Motor neuron (in vitro differentiated cells): ENCODE results near the gene ENO3. TPM values are rescaled to one million over a fixed set of nuclear protein-coding genes. Genes with fewer than 3 reads are reported as not detected.

Experiments
- ATAC-seq, 8 experiments: fragments of 200-7000 bp; cut with Tn5 transposase; replicated peaks in 6 of 8; 2 replicates each; pipeline ENCODE4 v1.8.0; 2021; ENCODE audit warnings: mild to moderate bottlenecking in 8 of 8, moderate library complexity in 8 of 8
- H3K27ac ChIP-seq, 2 donors: fragments of 250-450 bp; sonication (Bioruptor Pico); 2 replicates each; pipeline ENCODE4 v1.9.0; 2021; ENCODE audit warnings: antibody characterized with exemption in 2 of 2, mild to moderate bottlenecking in 2 of 2, moderate library complexity in 1 of 2
- H3K4me1 ChIP-seq, 2 donors: fragments of 250-450 bp; sonication (Bioruptor Pico); replicated peaks in 1 of 2; 2 replicates each; pipeline ENCODE4 v1.6.1; 2021; ENCODE audit warnings: antibody characterized with exemption in 2 of 2, mild to moderate bottlenecking in 2 of 2, moderate library complexity in 1 of 2
- H3K4me3 ChIP-seq, 5 donors: fragments of 250-450 bp; sonication (Bioruptor Pico); 2 replicates each; pipeline ENCODE4 v1.9.0; 2021; ENCODE audit warnings: antibody characterized with exemption in 5 of 5, mild to moderate bottlenecking in 5 of 5, moderate library complexity in 4 of 5
- WGBS, 10 experiments: fragments of 450-650 bp; shearing (Covaris generic); methylation state at CpG; one replicate each; pipeline ENCODE4 v1.0.0; 2022; 5-methylcytosine and 5-hydroxymethylcytosine counted together
- in situ Hi-C, 9 experiments: fragments of 400-800 bp; cut with MboI; loops; one replicate each; pipeline ENCODE4 v1.15.0; 2021; ENCODE audit warnings: low sequenced_read_pairs in 9 of 9, low pct_unique_long_range_greater_than_20kb in 2 of 9; ENCODE audit not compliant: unreplicated experiment in 9 of 9
- total RNA-seq, 8 experiments: library from RNA; unstranded; fragments of 300-600 nt; gene quantifications; 2 replicates each; pipeline versions ENCODE4 v1.2.3 to v1.2.4, GENCODE V29; 2022

Gene ENO3
- total RNA-seq, 8 experiments from 2014 or later, result 5.4 to 36.5 (median 14.9) TPM

DNA sequence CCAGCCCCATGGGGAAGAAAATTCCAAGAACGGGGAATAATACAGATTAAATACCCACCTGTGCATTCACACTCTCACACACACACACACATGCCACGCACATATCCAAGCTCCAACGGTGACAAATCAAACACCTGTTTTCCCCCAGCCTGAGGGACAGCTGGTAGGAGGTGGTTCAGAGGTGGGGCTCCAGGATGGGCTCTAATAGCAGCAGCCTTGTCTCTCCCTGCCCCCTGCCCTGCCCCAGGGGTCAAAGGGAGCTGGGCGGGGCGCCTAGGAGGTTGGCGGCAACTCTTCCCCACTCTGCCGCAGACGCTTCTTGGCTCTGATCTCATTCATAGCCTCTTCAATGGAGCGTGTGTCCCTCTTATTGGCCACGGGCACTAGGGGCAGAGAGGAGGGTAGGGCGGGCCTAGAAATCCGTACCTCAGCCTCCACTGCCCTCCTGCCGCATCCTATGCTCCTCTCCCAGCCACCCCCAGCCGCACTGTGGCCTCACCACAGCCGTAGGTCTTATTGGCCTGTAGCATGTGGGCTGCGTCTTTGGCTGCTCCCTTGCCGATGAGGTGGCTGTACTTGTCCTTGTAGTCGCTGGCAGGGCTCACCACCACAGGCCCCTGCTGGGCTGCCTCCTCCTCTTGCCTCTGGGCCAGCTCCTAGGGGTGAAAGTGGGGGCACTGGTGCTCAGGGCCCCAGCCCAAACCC is 8.5 kb downstream of the ENO3 start:
- H3K4me3 ChIP-seq, result no peak overlapping the region
- in situ Hi-C loops, result loop anchor here in 1 of 9 experiments (25.0 kb wide), 1 partner anchor 103 kb away; no protein-coding TSS in a partner anchor
- peak in 4 of 8 experiments; percentile 9 to 23 (median 18) for ATAC-seq

DNA sequence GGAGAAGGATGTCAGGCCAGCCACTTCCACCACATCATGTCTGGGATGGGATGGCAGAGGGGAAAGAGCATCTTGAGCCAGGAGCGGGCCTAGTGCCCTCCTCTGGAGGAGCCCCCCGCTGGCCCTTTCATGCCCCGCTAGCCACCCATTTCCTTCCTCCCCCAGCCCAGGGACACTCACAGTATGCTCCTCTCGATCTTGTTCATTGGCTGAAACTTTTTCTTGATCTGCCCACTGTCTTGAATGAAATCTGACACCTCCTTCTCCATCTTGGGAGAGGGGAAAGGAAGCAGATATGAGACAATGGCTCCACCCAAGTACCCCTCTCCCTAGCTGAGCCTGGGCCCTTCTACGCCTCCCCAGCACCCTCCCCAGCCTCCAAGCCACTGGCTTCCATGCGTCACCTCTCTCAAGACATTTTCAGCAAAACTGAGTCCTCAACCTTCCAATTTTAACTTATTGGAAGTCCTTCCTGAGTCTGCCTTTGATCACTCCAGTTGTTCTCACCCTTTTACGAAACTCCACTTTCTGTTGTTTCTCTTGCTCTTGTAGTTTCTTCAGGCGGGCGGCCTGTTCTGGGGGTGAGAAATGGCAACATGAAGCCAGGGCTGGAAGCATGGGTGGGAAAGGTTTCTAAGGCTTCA is 9.5 kb downstream of the ENO3 start:
- no peaks in the 10 kb centered on the region for H3K4me1 ChIP-seq
- 83 to 100% (median 97%) methylated on average over 2 to 5 of the region's 9 CpGs; no CpG with 5 or more reads in 2 of the 10 experiments for WGBS, 10 experiments
- no peak overlapping the region for H3K27ac ChIP-seq
- H3K4me3 ChIP-seq, result no peak overlapping the region
- in situ Hi-C loops, result loop anchor here in 1 of 9 experiments (25.0 kb wide), 1 partner anchor 102 kb away; no protein-coding TSS in a partner anchor
- ATAC-seq, result peak in 1 of 8 experiments; percentile 43

More for the DNA sequence above, 8.5 kb downstream of the ENO3 start:
- Histone ChIP-seq H3K4me1 (no peaks in the 10 kb centered on the region), H3K27ac (no peak overlapping the region)
- 60 to 100% (median 84%) methylated on average over 1 to 6 of the region's 18 CpGs; no CpG with 5 or more reads in 5 of the 10 experiments for WGBS, 10 experiments

DNA sequence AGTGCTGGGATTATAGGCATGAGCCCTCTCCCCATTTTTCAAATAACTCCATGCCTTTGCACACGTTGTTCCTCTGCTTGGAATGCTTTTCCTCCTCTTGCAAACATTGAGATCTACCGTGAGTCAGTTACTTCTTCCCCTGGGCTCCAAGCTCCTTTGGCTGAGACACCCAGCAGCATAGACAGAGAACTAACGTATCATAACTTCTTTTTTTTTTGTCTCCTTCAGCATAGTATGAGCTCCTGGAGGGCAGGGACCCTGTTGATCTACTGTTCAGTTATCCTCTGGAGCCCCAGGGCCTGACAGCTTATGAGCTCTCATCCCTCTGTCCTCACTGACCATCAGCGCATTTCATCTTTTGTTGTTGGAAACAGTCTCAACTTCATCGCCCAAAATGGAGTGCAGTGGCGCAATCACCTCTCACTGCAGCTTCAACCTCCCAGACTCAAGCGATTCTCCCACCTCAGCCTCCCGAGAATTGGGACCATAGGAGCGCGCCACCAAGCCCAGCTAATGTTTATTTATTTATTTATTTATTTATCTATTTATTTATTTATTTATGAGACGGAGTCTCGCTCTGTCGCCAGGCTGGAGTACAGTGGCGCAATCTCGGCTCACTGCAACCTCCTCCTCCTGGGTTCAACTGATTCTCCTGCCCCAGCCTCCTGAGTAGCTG is 14.5 kb downstream of the ENO3 start:
- WGBS, 10 experiments, result 79 to 100% (median 96%) methylated on average over 4 to 13 of the region's 15 CpGs; no CpG with 5 or more reads in 2 of the 10 experiments
- in situ Hi-C loops, result loop anchor here in 1 of 9 experiments (25.0 kb wide), 1 partner anchor 97 kb away; no protein-coding TSS in a partner anchor

DNA sequence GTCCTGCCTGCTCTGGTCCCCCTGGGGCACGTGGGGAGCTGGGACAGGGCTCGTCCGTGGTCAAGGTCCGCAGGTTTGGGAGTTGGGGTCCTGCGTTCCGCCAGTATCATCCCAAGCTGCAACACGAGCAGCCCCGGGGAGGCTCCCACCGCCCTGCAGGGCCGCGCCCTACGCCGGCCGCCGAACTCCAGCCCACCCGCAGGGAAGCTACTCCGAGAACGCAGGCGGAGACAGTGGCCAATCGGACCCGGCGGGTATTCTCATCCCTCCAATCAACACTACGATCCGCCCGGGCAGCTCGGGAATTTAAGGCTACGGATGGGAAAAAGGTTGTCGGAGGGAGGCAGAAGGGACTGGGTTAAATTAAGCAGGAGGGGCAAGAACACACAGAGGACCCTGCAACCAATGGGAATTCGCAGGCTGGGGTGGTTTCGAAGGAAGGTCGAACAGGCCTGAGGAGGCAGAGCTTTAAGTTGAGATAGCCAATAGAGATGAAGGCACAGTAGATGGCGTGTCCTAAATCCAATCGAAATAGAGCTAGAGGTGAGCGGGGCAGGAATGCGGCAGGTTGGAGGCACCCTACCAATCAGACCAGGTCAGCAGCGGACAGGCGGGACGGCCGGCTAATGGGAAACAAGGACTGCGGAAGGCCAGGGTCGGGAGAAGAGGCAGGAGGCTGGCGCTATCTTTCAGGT is 16.1 kb downstream of the ENO3 start:
- Histone ChIP-seq H3K4me3 (peak overlapping the region; percentile 75 to 87 (median 82)), H3K27ac (peak overlapping the region; percentile 99), H3K4me1 (peaks cover 16 to 25% of the 10 kb centered on the region in 2 donors)
- ATAC-seq, result peak; percentile 76 to 89 (median 87)
- in situ Hi-C loops, result loop anchor here in 1 of 9 experiments (25.0 kb wide), 1 partner anchor 95 kb away; no protein-coding TSS in a partner anchor
- 0 to 2% (median 0%) methylated on average over 1 to 12 of the region's 42 CpGs; no CpG with 5 or more reads in 2 of the 10 experiments for WGBS, 10 experiments

More for the DNA sequence above, 14.5 kb downstream of the ENO3 start:
- Histone ChIP-seq H3K4me1 (peaks cover 16 to 25% of the 10 kb centered on the region in 2 donors), H3K4me3 (no peak overlapping the region), H3K27ac (no peak overlapping the region)
- ATAC-seq, result no peak

DNA sequence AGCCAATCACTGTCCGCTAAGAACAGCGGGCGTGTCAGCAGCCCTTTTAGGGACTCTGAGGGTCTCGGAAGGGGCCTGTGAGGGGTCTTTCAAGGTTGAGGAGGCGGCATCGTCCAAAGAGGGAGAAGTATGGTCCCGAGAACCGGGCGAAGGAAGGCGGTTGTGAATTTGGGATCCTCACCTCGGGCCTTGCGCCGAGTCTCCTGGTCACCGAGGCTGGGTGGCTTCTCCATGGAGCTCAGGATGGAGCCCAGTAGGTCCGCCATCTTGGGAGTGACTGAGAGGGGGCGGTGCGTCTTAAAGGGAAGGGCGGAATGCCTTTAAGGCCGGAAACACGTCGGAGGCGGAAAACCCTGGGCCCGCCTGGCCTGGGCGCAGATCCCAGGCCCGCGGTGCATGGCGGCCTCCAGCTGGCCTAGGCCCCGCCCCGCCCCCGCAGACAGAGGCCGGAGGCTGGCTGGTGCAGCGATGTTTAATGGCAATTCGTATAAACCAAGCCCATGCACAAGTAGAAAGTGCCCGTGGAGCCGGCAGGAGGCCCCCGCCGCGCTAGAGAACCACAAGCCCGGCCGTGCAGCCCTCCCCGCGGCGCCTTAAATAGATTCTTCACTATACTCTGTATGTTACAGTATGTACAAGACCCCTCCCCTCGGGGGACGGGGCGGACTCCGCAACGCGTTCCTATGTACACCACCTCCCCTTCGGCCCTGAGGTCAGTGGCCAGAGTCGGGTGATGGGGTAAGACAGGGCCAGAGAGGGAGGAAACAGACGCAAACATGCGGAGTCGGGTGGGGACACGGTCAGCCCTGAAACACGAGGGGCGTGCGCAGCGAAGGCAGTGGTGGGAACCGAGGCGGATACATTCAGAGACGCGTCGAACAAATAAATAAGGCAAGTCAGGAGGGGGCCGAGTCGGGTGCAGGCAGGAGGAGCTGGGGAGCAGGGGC is 16.9 kb downstream of the ENO3 start, which contains the start of gene SPAG7:
Gene SPAG7, minus strand, starts transcription at position 279 of the 947 bp plus-strand sequence. Its CDS starts 13 bp downstream, at position 266.
- Histone ChIP-seq H3K4me3 (peak within 1 kb of the TSS; percentile 75 to 87 (median 82)), H3K4me1 (peaks cover 16 to 25% of the 10 kb centered on the region in 2 donors), H3K27ac (peak within 1 kb of the TSS; percentile 99)
- peak; percentile 57 to 72 (median 63) for ATAC-seq
- WGBS, 10 experiments, result 0 to 4% (median 0%) methylated on average over 3 to 23 of the region's 66 CpGs; no CpG with 5 or more reads in 4 of the 10 experiments
- in situ Hi-C loops, result loop anchor here in 1 of 9 experiments (25.0 kb wide), 1 partner anchor 94 kb away; no protein-coding TSS in a partner anchor

DNA sequence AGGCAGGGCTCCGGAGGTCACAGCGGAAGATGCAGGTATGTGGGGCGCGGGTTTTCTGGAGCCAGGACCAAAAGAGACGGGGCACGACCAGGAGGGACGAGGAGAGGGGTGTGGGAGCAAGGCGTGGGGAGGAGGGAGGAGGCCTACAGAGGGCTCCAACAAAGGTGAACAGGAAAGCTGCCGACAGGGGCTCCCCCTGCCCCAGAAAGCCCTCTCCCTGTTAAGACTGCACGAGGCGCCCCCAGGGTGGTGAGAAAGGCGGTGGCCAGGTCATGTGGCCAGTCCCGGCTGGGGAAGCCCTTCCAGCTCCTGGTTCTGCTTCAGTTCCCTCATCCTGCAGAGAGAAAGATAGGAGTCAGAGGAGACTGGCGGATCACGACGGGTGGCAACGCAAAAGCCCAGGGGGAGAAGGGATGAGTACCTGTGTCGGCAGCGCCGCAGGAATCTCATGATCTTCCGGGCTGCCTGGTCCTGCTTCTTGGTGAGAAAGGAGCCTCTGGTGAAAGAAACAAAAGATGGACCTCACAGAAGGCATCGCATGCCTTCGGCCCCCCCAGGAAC is 17.6 kb downstream of the ENO3 start:
- H3K4me1 ChIP-seq, result peaks cover 16 to 25% of the 10 kb centered on the region in 2 donors
- peak overlapping the region; percentile 99 for H3K27ac ChIP-seq
- peak in 1 of 8 experiments; percentile 0 for ATAC-seq
- 0 to 61% (median 20%) methylated on average over 1 to 13 of the region's 23 CpGs; no CpG with 5 or more reads in 5 of the 10 experiments for WGBS, 10 experiments
- in situ Hi-C loops, result loop anchor here in 1 of 9 experiments (25.0 kb wide), 1 partner anchor 94 kb away; no protein-coding TSS in a partner anchor
- H3K4me3 ChIP-seq, result peak overlapping the region; percentile 75 to 87 (median 82)

DNA sequence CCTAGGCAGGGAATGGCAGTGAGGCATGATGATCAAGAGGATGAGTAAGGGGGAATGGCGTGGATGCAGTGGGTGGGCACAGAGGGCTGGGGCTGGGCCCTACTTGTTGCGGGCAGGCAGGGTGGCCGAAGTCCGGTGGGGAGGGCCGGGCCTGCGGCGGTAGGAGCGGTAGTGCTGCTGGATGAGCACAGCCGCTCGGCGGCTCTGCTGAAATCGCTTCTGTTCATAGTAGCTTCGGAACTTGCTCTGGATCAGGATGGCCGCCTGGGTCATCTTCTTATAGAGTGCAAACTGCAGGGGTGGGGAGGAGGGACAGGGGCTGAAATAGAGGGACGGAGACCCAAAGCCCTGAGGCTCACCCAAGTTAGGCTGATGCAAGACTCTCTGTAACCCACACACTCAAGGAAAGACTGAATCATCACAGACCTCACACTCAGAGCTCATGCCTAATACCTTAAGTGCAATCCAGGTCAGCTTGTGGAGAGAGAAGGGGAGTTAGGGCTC is 18.2 kb downstream of the ENO3 start:
- in situ Hi-C loops, result loop anchor here in 1 of 9 experiments (25.0 kb wide), 1 partner anchor 93 kb away; no protein-coding TSS in a partner anchor
- ATAC-seq, result no peak
- 0 to 100% methylated on average over 1 of the region's 15 CpGs; no CpG with 5 or more reads in 8 of the 10 experiments for WGBS, 10 experiments
- Histone ChIP-seq H3K4me3 (peak overlapping the region; percentile 75 to 87 (median 82)), H3K27ac (peak overlapping the region; percentile 99), H3K4me1 (peaks cover 16 to 25% of the 10 kb centered on the region in 2 donors)

DNA sequence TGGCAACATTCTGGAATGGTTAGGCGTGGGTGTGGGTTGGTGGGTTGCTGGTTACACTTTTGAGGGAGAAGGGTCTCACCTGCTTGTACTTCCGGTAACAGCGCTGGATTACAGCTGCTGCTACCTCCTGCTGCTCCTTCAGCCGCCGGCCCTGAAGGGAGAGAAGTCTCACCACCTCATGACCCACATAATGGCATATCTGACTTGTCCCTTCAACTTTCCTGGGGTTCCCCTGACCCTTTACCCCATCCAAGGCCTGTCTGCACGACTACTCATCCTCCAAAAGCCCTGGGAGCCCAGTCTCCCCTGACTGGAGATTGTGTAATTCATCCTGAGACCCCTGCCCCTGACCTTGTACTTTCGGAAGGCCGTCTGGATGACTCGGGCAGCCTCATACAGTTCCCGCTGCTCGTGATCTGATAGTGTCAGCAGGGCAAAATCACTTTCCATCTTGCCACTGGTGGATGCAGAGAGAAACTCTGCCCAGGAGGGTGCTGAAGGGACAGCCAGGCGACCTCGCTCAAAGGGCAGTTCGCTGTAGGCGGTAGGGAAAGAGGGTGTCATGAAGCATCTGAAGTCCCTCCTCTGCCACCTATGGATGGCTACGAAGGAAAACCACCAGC is 18.7 kb downstream of the ENO3 start:
- WGBS, 10 experiments, result 50 to 92% (median 80%) methylated on average over 1 to 12 of the region's 16 CpGs; no CpG with 5 or more reads in 3 of the 10 experiments
- peaks cover 16 to 25% of the 10 kb centered on the region in 2 donors for H3K4me1 ChIP-seq
- H3K27ac ChIP-seq, result peak overlapping the region; percentile 99
- in situ Hi-C loops, result loop anchor here in 1 of 9 experiments (25.0 kb wide), 1 partner anchor 93 kb away; no protein-coding TSS in a partner anchor
- H3K4me3 ChIP-seq, result peak overlapping the region; percentile 75 to 87 (median 82)
- no peak for ATAC-seq

DNA sequence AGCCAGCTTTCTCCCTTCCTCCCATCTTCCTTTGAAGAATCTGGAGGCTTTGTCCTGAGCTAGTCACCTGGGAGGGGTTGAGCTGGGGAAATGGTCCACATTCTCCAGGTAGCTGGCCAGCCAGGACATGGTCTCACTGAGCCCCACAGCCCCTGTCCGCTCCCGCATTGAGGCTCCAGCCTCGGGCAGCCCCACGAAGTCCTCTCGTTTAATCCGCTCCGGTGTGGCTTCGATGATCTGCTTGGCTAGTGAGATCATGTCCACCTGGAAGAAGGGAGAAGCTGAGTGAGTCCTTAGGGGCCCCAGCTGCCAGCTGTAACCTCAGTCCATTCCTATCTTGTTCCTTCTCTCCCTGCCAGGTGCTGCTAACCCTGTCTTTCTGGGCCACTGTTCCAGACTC is 19.4 kb downstream of the ENO3 start:
- in situ Hi-C loops, result loop anchor here in 1 of 9 experiments (25.0 kb wide), 1 partner anchor 92 kb away; no protein-coding TSS in a partner anchor
- 80 to 100% (median 95%) methylated on average over 1 to 4 of the region's 8 CpGs; no CpG with 5 or more reads in 3 of the 10 experiments for WGBS, 10 experiments
- H3K4me3 ChIP-seq, result no peak overlapping the region
- no peak overlapping the region for H3K27ac ChIP-seq
- no peak for ATAC-seq
- H3K4me1 ChIP-seq, result peaks cover 16 to 25% of the 10 kb centered on the region in 2 donors

DNA sequence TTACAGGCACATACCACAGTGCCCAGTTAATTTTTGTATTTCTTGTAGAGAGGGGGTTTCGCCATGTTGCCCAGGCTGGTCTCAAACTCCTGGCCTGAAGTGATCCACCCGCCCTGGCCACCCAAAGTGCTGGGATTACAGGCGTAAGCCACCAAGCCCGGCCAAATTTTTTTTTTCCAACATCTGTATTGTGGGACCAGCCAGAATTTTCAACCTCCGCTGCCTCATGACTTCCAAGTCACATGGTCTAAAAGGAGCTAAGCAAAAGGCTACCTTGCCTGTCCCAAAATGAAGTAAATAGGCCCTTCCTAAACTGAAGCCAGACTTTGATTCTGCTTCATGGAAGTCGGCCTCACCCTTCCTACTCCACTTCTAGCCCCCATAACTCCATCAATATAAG is 20.9 kb downstream of the ENO3 start:
- Histone ChIP-seq H3K4me1 (peaks cover 10 to 18% of the 10 kb centered on the region in 2 donors), H3K27ac (no peak overlapping the region), H3K4me3 (no peak overlapping the region)
- 40 to 100% (median 89%) methylated on average over 1 to 5 of the region's 6 CpGs; no CpG with 5 or more reads in 1 of the 10 experiments for WGBS, 10 experiments
- no peak for ATAC-seq
- in situ Hi-C loops, result loop anchor here in 1 of 9 experiments (25.0 kb wide), 1 partner anchor 90 kb away; no protein-coding TSS in a partner anchor
